Measurements from ENCODE around the gene VTN.
A peak's percentile ranks its signal among the peaks of the same experiment; 100 is the strongest.

VTN gene

GRCh38 chr17:28402224-28402630 is 32.1 kb upstream of the VTN start:
- no peak for DNase-seq (ENCODE audit: low spot score in 2 of 2)
- Mint-ChIP-seq H3K4me3 (no peak overlapping the region), H3K36me3 (peaks cover 5% of the 10 kb centered on the region), H3K4me1 (peaks cover 8% of the 10 kb centered on the region), H3K27me3 (no peaks in the 10 kb centered on the region), H3K9me3 (no peaks in the 10 kb centered on the region), H3K27ac (no peak overlapping the region)
- no peak for ATAC-seq (ENCODE audit: low read depth)

GRCh38 chr17:28399808-28400207 is 29.7 kb upstream of the VTN start:
- Mint-ChIP-seq H3K27ac (peak overlapping the region; percentile 50), H3K9me3 (no peaks in the 10 kb centered on the region), H3K4me3 (no peak overlapping the region), H3K4me1 (no peaks in the 10 kb centered on the region), H3K27me3 (no peaks in the 10 kb centered on the region), H3K36me3 (peaks cover 5% of the 10 kb centered on the region)
- DNase-seq (ENCODE audit: low spot score in 2 of 2): no peak
- no peak for ATAC-seq (ENCODE audit: low read depth)

- Mint-ChIP-seq H3K4me1 (no peaks in the 10 kb centered on the region), H3K27ac (peak overlapping the region; percentile 12), H3K4me3 (no peak overlapping the region), H3K36me3 (peaks cover 10% of the 10 kb centered on the region), H3K9me3 (no peaks in the 10 kb centered on the region), H3K27me3 (no peaks in the 10 kb centered on the region)
- DNase-seq (ENCODE audit: low spot score in 2 of 2) (no peak), ATAC-seq (ENCODE audit: low read depth) (no peak)
Measured at GRCh38 chr17:28398280-28398981, 28.3 kb upstream of the VTN start.

GRCh38 chr17:28397687-28398279 is 27.7 kb upstream of the VTN start:
- Mint-ChIP-seq H3K36me3 (peaks cover 10% of the 10 kb centered on the region), H3K9me3 (no peaks in the 10 kb centered on the region), H3K4me3 (no peak overlapping the region), H3K27me3 (no peaks in the 10 kb centered on the region), H3K27ac (peak overlapping the region; percentile 12), H3K4me1 (no peaks in the 10 kb centered on the region)
- DNase-seq (ENCODE audit: low spot score in 2 of 2): no peak
- ATAC-seq (ENCODE audit: low read depth): no peak

GRCh38 chr17:28397275-28397674 is 27.2 kb upstream of the VTN start:
- ATAC-seq (ENCODE audit: low read depth): no peak
- Mint-ChIP-seq H3K36me3 (peaks cover 10% of the 10 kb centered on the region), H3K4me1 (no peaks in the 10 kb centered on the region), H3K9me3 (no peaks in the 10 kb centered on the region), H3K4me3 (no peak overlapping the region), H3K27me3 (no peaks in the 10 kb centered on the region), H3K27ac (no peak overlapping the region)
- no peak for DNase-seq (ENCODE audit: low spot score in 2 of 2)

- Mint-ChIP-seq H3K27me3 (no peaks in the 10 kb centered on the region), H3K36me3 (peaks cover 10% of the 10 kb centered on the region), H3K4me3 (no peak overlapping the region), H3K9me3 (no peaks in the 10 kb centered on the region), H3K27ac (no peak overlapping the region), H3K4me1 (no peaks in the 10 kb centered on the region)
- DNase-seq (ENCODE audit: low spot score in 2 of 2) (no peak), ATAC-seq (ENCODE audit: low read depth) (no peak)
Measured at GRCh38 chr17:28396635-28397239, 26.6 kb upstream of the VTN start.

- H3K27me3 Mint-ChIP-seq: no peaks in the 10 kb centered on the region
- no peaks in the 10 kb centered on the region for H3K4me1 Mint-ChIP-seq
- no peaks in the 10 kb centered on the region for H3K9me3 Mint-ChIP-seq
- H3K27ac Mint-ChIP-seq: no peak overlapping the region
- no peak for DNase-seq (ENCODE audit: low spot score in 2 of 2)
- no peak overlapping the region for H3K4me3 Mint-ChIP-seq
- no peak for ATAC-seq (ENCODE audit: low read depth)
- peaks cover 16% of the 10 kb centered on the region for H3K36me3 Mint-ChIP-seq
Measured at GRCh38 chr17:28395968-28396367, 25.9 kb upstream of the VTN start.

GRCh38 chr17:28395426-28395825 is 25.3 kb upstream of the VTN start:
- no peaks in the 10 kb centered on the region for H3K4me1 Mint-ChIP-seq
- ATAC-seq (ENCODE audit: low read depth) (no peak), DNase-seq (ENCODE audit: low spot score in 2 of 2) (no peak)
- H3K27me3 Mint-ChIP-seq: no peaks in the 10 kb centered on the region
- H3K36me3 Mint-ChIP-seq: peaks cover 20% of the 10 kb centered on the region
- no peak overlapping the region for H3K4me3 Mint-ChIP-seq
- H3K9me3 Mint-ChIP-seq: no peaks in the 10 kb centered on the region
- no peak overlapping the region for H3K27ac Mint-ChIP-seq

GRCh38 chr17:28394337-28395116 is 24.4 kb upstream of the VTN start:
- H3K4me3 Mint-ChIP-seq: no peak overlapping the region
- H3K27me3 Mint-ChIP-seq: no peaks in the 10 kb centered on the region
- no peak overlapping the region for H3K27ac Mint-ChIP-seq
- ATAC-seq (ENCODE audit: low read depth) (no peak), DNase-seq (ENCODE audit: low spot score in 2 of 2) (no peak)
- H3K36me3 Mint-ChIP-seq: peaks cover 28% of the 10 kb centered on the region
- no peaks in the 10 kb centered on the region for H3K4me1 Mint-ChIP-seq
- no peaks in the 10 kb centered on the region for H3K9me3 Mint-ChIP-seq

- Mint-ChIP-seq H3K9me3 (no peaks in the 10 kb centered on the region), H3K27ac (no peak overlapping the region), H3K36me3 (peaks cover 29% of the 10 kb centered on the region), H3K4me1 (no peaks in the 10 kb centered on the region), H3K27me3 (no peaks in the 10 kb centered on the region), H3K4me3 (no peak overlapping the region)
- ATAC-seq (ENCODE audit: low read depth) (no peak), DNase-seq (ENCODE audit: low spot score in 2 of 2) (no peak)
Measured at GRCh38 chr17:28392491-28392890, 22.4 kb upstream of the VTN start.

GRCh38 chr17:28391401-28391800 is 21.3 kb upstream of the VTN start:
- Mint-ChIP-seq H3K36me3 (peaks cover 29% of the 10 kb centered on the region), H3K9me3 (no peaks in the 10 kb centered on the region), H3K4me1 (no peaks in the 10 kb centered on the region), H3K27ac (no peak overlapping the region), H3K4me3 (no peak overlapping the region), H3K27me3 (no peaks in the 10 kb centered on the region)
- no peak for ATAC-seq (ENCODE audit: low read depth)
- no peak for DNase-seq (ENCODE audit: low spot score in 2 of 2)

GRCh38 chr17:28390984-28391383 is 20.9 kb upstream of the VTN start:
- Mint-ChIP-seq H3K27ac (no peak overlapping the region), H3K27me3 (no peaks in the 10 kb centered on the region), H3K4me1 (no peaks in the 10 kb centered on the region), H3K36me3 (peaks cover 29% of the 10 kb centered on the region), H3K4me3 (no peak overlapping the region), H3K9me3 (no peaks in the 10 kb centered on the region)
- DNase-seq (ENCODE audit: low spot score in 2 of 2) (no peak), ATAC-seq (ENCODE audit: low read depth) (no peak)

- Mint-ChIP-seq H3K4me1 (no peaks in the 10 kb centered on the region), H3K27me3 (no peaks in the 10 kb centered on the region), H3K36me3 (peaks cover 29% of the 10 kb centered on the region), H3K4me3 (no peak overlapping the region), H3K27ac (no peak overlapping the region), H3K9me3 (no peaks in the 10 kb centered on the region)
- DNase-seq (ENCODE audit: low spot score in 2 of 2): no peak
- ATAC-seq (ENCODE audit: low read depth): no peak
Measured at GRCh38 chr17:28390563-28390962, 20.5 kb upstream of the VTN start.

GRCh38 chr17:28390141-28390540 is 20.0 kb upstream of the VTN start:
- Mint-ChIP-seq H3K27ac (no peak overlapping the region), H3K36me3 (peaks cover 29% of the 10 kb centered on the region), H3K9me3 (no peaks in the 10 kb centered on the region), H3K4me1 (peaks cover 4% of the 10 kb centered on the region), H3K4me3 (no peak overlapping the region), H3K27me3 (peaks cover 4% of the 10 kb centered on the region)
- DNase-seq (ENCODE audit: low spot score in 2 of 2) (no peak), ATAC-seq (ENCODE audit: low read depth) (no peak)
